K562 (cell line): ENCODE measurements around the gene TBC1D5. TPM values are rescaled to one million over a fixed set of nuclear protein-coding genes. Genes with fewer than 3 reads are reported as not detected.

Source experiments
- ARID3A ChIP-seq: IDR thresholded peaks from 2 replicates; pipeline ENCODE4 v1.6.1; 2012; ENCODE audit warnings: low read depth, low read length, improper control_type of control experiment, borderline replicate concordance
- ARNT ChIP-seq, 2 experiments: fragments of 450-650 bp; IDR thresholded peaks; 2 replicates each; pipeline ENCODE4 v1.6.1; 2016; ENCODE audit warnings: mild to moderate bottlenecking in 1 of 2
- CBFA2T2 ChIP-seq: fragments of 450-650 bp; conservative IDR thresholded peaks from 2 replicates; pipeline ENCODE4 v1.6.1; 2017; ENCODE audit warnings: mild to moderate bottlenecking
- CEBPG ChIP-seq, 3 experiments: fragments of 200-800 bp in 1 of 3; sonication (Bioruptor generic) in 1 of 3; sonication (generic) in 1 of 3; formaldehyde crosslinking in 1 of 3; IDR thresholded peaks in 2 of 3; conservative IDR thresholded peaks in 1 of 3; 2 replicates each; pipeline versions ENCODE4 v1.6.1 to v1.8.0; 2016 to 2022; ENCODE audit warnings: missing compliant biosample characterization in 2 of 3, missing genetic modification characterization in 2 of 3, mild to moderate bottlenecking in 1 of 3, missing genetic modification reagents in 1 of 3
- HMBOX1 ChIP-seq: sonication (generic); IDR thresholded peaks from 2 replicates; pipeline ENCODE4 v1.6.1; 2016
- PBX2 ChIP-seq, 2 experiments: IDR thresholded peaks in 1 of 2; conservative IDR thresholded peaks in 1 of 2; 2 replicates each; pipeline ENCODE4 v1.6.1; 2016; ENCODE audit warnings: low read depth in 2 of 2, mild to moderate bottlenecking in 1 of 2, missing compliant biosample characterization in 1 of 2, missing genetic modification characterization in 1 of 2, moderate library complexity in 1 of 2
- POLR2AphosphoS2 ChIP-seq: IDR thresholded peaks from 2 replicates; pipeline ENCODE4 v1.6.1; 2012; ENCODE audit warnings: low read length, improper control_type of control experiment
- POLR2AphosphoS5 ChIP-seq: IDR thresholded peaks from 2 replicates; pipeline ENCODE4 v1.6.1; 2011; ENCODE audit warnings: mild to moderate bottlenecking, low read depth, low read length, moderate library complexity; ENCODE audit not compliant: control insufficient read depth, insufficient read depth
- RCOR1 ChIP-seq, 2 experiments: IDR thresholded peaks; 2 replicates each; pipeline ENCODE4 v1.6.1; 2012; ENCODE audit warnings: low read depth in 2 of 2, low read length in 2 of 2, borderline replicate concordance in 1 of 2, improper control_type of control experiment in 1 of 2
- SMARCB1 ChIP-seq: IDR thresholded peaks from 2 replicates; pipeline ENCODE4 v1.6.1; 2011; ENCODE audit warnings: improper control_type of control experiment, low read depth; ENCODE audit not compliant: insufficient read length
- STAT5A ChIP-seq: IDR thresholded peaks from 2 replicates; pipeline ENCODE4 v1.6.1; 2012; ENCODE audit warnings: low read length, inconsistent platforms, borderline replicate concordance
- TAL1 ChIP-seq: fragments of 450-650 bp; IDR thresholded peaks from 2 replicates; pipeline ENCODE4 v1.6.1; 2016; ENCODE audit warnings: mild to moderate bottlenecking
- TRIM25 ChIP-seq: fragments of 450-650 bp; IDR thresholded peaks from 2 replicates; pipeline ENCODE4 v1.7.0; 2016; ENCODE audit warnings: borderline replicate concordance
- ZNF311 ChIP-seq: fragments of 250-450 bp; sonication (Bioruptor Pico); IDR thresholded peaks from 2 replicates; pipeline ENCODE4 v1.4.0; 2020; ENCODE audit warnings: mild to moderate bottlenecking, moderate library complexity
- ZNF592 ChIP-seq: fragments of 450-650 bp; IDR thresholded peaks from 2 replicates; pipeline ENCODE4 v1.6.1; 2017; ENCODE audit warnings: antibody characterized with exemption, mild to moderate bottlenecking
- polyA plus RNA-seq, 8 experiments: library from polyadenylated mRNA; depleted of rRNA in 4 of 8; stranded (reverse) in 5 of 8; unstranded in 3 of 8; fragments of >200 nt; fragmentation: Nextera tagmentation in 2 of 8; fragmentation: Illumina TruSeq in 1 of 8; extraction: Ambion mirVana in 2 of 8; extraction: Trizol in 1 of 8; gene quantifications; 2 replicates each; pipeline versions ENCODE4 v1.2.1 to v1.2.3, GENCODE V29; 2011 to 2014; ENCODE audit warnings: inconsistent platforms in 1 of 8, missing spikeins in 1 of 8
- total RNA-seq, 7 experiments: library from RNA; depleted of rRNA in 6 of 7; stranded (reverse); fragments of >200 nt in 6 of 7; fragmentation: Illumina TruSeq in 2 of 7; extraction: Trizol in 2 of 7; gene quantifications; 2 replicates each; pipeline versions ENCODE4 v1.2.1 to v1.2.3, GENCODE V29; 2011 to 2021; ENCODE audit warnings: low replicate concordance in 1 of 7

Gene TBC1D5
- total and polyA plus RNA-seq, 9 of the 15 experiments (the other 6 are each of a cell fraction or from before 2014, with no cell fraction given), result 2.9 to 38.1 (median 25.6) TPM

GRCh38 chr3:17444865-17445264, 297.6 kb downstream of the TBC1D5 start (continued):
- TF ChIP-seq HMBOX1, result no peak
- TF ChIP-seq RCOR1 (IDR thresholded peaks at IDR 0.05; ENCODE audit: borderline replicate concordance in 1 of 2, low read depth in 2 of 2, low read length in 2 of 2), result peak in 1 of 2 experiments; percentile 69; a peak in 2 of 4 replicates
- no peak for TF ChIP-seq POLR2AphosphoS2
- TF ChIP-seq CEBPG (CRISPR knock-in tag; IDR thresholded peaks at IDR 0.05), result no peak
- TF ChIP-seq CEBPG (tag; conservative IDR thresholded peaks at IDR 0.05 in 1 of 2, IDR thresholded peaks at IDR 0.05 in 1 of 2), result peak; percentile 57 to 75
- TF ChIP-seq ARNT (IDR thresholded peaks at IDR 0.05), result peak in 1 of 2 experiments; percentile 44; a peak in 1 of 4 replicates
- TF ChIP-seq CBFA2T2, result peak; percentile 76
- TF ChIP-seq ZNF311 (CRISPR knock-in tag), result 0 out of 2 replicates have a peak, but pooled peaks have one; percentile 6
- peak; percentile 58; the same call in 1 of the 2 replicates for TF ChIP-seq STAT5A
- peak; percentile 73 for TF ChIP-seq TAL1
- TF ChIP-seq SMARCB1, result no peak
- TF ChIP-seq ARID3A, result 0 out of 2 replicates have a peak, but pooled peaks have one; percentile 14
- TF ChIP-seq POLR2AphosphoS5, result peak; percentile 57; the same call in 1 of the 2 replicates
- no peak for TF ChIP-seq TRIM25
- no peak for TF ChIP-seq PBX2 (CRISPR knock-in tag; IDR thresholded peaks at IDR 0.05; ENCODE audit: low read depth)
- peak; percentile 83 for TF ChIP-seq PBX2 (tag; conservative IDR thresholded peaks at IDR 0.05; ENCODE audit: low read depth)
- 0 out of 2 replicates have a peak, but pooled peaks have one; percentile 14 for TF ChIP-seq ZNF592
